LNCAP (cell line): ENCODE measurements around the gene EXOC6B.

ENCODE experiments used
- CTCF ChIP-seq: fragments of 450-650 bp; IDR thresholded peaks from 2 replicates; pipeline ENCODE4 v1.5.1; 2017; ENCODE audit warnings: mild to moderate bottlenecking

The EXOC6B gene

GRCh38 chr2:72800492-72800891, 25.3 kb downstream of the EXOC6B start:
- TF ChIP-seq CTCF: no peak

GRCh38 chr2:72797740-72798139, 28.1 kb downstream of the EXOC6B start:
- no peak for TF ChIP-seq CTCF

GRCh38 chr2:72796766-72797165, 29.1 kb downstream of the EXOC6B start:
- TF ChIP-seq CTCF: no peak

- no peak for TF ChIP-seq CTCF
Observed at GRCh38 chr2:72794572-72794971, 31.3 kb downstream of the EXOC6B start.

- no peak for TF ChIP-seq CTCF
Observed at GRCh38 chr2:72793798-72794440, 31.9 kb downstream of the EXOC6B start.

GRCh38 chr2:72789241-72789640, 36.6 kb downstream of the EXOC6B start:
- no peak for TF ChIP-seq CTCF

GRCh38 chr2:72788756-72789155, 37.1 kb downstream of the EXOC6B start:
- TF ChIP-seq CTCF: no peak

- no peak for TF ChIP-seq CTCF
Observed at GRCh38 chr2:72785517-72785916, 40.3 kb downstream of the EXOC6B start.
